ENCODE results near the gene TMEM132D. TPM values are rescaled to one million over a fixed set of nuclear protein-coding genes. Genes with fewer than 3 reads are reported as not detected.

The TMEM132D gene
- total RNA-seq, 2 experiments from 2014 or later, result not detected

DNA sequence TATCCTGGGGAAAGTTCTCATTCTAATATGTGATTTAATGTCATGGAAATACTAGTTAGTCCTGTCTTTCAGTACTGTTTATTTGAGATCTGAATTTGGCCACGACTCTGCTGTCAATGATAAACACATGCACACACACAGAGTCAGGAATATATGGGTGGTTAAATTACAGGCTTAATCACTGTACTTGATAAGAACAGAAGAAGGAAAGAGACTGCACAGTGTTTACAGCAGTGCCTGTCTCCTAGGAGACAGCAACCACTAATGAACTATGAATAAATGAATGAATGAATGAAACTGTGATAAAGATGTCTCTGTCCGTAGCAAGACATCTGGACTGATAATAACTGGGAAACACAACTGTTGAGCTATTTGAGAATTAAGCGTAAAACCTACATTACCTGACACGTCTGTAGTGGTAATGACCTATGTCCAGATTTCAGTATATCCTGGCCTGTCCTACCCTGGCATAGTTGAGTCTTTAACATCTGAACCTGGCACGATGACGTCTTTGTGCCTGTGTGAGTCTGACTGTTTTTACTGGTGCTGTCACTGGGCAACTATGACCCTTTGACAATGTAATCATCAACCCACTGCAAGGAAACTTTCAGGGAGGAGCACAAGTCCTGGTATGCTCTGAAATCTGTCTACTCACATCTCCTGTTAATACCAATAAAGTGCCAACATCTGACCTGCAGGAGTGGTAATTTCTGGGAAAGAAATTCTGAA is 524.6 kb downstream of the TMEM132D start:
- Histone ChIP-seq H2AFZ (ENCODE audit: low read length) (no peak overlapping the region), H3K4me1 (ENCODE audit: insufficient read depth, low read length, poor library complexity, severe bottlenecking) (no peaks in the 10 kb centered on the region), H3K79me2 (ENCODE audit: insufficient read depth, low read depth, low read length) (no peaks in the 10 kb centered on the region), H3K4me3 (ENCODE audit: low read depth, low read length, poor library complexity, severe bottlenecking) (no peak overlapping the region), H3K4me2 (ENCODE audit: low read length) (no peak overlapping the region), H3K27ac (ENCODE audit: low read depth, low read length, poor library complexity, severe bottlenecking) (no peak overlapping the region), H3K9me2 (ENCODE audit: insufficient read depth, low read length) (no peaks in the 10 kb centered on the region), H4K20me1 (ENCODE audit: insufficient read depth, low read length) (no peaks in the 10 kb centered on the region), H3K36me3 (ENCODE audit: insufficient read depth, low read length) (no peaks in the 10 kb centered on the region), H3K9me3 (ENCODE audit: low read length) (no peaks in the 10 kb centered on the region)
- no peak for DNase-seq (ENCODE audit: low spot score)
- CTCF ChIA-PET (ENCODE audit: unreplicated experiment), result no interaction called here
- TF ChIP-seq, protein P1, sequence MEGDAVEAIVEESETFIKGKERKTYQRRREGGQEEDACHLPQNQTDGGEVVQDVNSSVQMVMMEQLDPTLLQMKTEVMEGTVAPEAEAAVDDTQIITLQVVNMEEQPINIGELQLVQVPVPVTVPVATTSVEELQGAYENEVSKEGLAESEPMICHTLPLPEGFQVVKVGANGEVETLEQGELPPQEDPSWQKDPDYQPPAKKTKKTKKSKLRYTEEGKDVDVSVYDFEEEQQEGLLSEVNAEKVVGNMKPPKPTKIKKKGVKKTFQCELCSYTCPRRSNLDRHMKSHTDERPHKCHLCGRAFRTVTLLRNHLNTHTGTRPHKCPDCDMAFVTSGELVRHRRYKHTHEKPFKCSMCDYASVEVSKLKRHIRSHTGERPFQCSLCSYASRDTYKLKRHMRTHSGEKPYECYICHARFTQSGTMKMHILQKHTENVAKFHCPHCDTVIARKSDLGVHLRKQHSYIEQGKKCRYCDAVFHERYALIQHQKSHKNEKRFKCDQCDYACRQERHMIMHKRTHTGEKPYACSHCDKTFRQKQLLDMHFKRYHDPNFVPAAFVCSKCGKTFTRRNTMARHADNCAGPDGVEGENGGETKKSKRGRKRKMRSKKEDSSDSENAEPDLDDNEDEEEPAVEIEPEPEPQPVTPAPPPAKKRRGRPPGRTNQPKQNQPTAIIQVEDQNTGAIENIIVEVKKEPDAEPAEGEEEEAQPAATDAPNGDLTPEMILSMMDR (conservative IDR thresholded peaks at IDR 0.05; ENCODE audit: low read length), result no peak
- no peak for TF ChIP-seq EZH2phosphoT487 (IDR thresholded peaks at IDR 0.05; ENCODE audit: borderline replicate concordance, low read depth, low read length)
- intact Hi-C loops (cut with micrococcal nuclease; ENCODE audit: unreplicated experiment), result no loop called here
- BruUV-seq (replicated peaks), result no TSS peak
- POLR2A ChIA-PET, result no interaction called here

DNA sequence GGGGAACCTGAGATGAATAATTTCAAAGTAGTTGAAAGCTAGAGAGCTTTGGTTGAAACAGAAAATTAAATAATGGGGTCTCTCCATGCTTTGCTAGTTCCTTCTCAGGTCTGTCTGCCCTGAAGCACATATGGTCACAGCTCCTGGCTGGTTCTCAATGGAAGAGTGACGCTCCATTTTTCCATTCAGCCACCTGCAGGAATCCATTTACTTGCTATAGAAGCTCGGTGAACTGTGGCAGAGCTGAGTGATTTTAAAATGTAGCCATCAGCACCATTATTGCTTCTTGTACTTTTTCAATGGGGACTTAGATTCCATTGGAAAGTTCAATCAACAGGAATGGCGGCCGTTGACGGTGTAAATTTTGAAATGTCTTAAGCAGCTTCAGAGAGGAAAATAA is 525.3 kb downstream of the TMEM132D start:
- no TSS peak for BruUV-seq (replicated peaks)
- H3K36me3 ChIP-seq (ENCODE audit: insufficient read depth, low read length), result no peaks in the 10 kb centered on the region
- H3K9me3 ChIP-seq (ENCODE audit: low read length), result no peaks in the 10 kb centered on the region
- no peaks in the 10 kb centered on the region for H3K9me2 ChIP-seq (ENCODE audit: insufficient read depth, low read length)
- H3K4me1 ChIP-seq (ENCODE audit: insufficient read depth, low read length, poor library complexity, severe bottlenecking), result no peaks in the 10 kb centered on the region
- no peaks in the 10 kb centered on the region for H3K79me2 ChIP-seq (ENCODE audit: insufficient read depth, low read depth, low read length)
- H3K4me3 ChIP-seq (ENCODE audit: low read depth, low read length, poor library complexity, severe bottlenecking), result no peak overlapping the region
- no peak for DNase-seq (ENCODE audit: low spot score)
- H3K4me2 ChIP-seq (ENCODE audit: low read length), result no peak overlapping the region
- intact Hi-C loops (cut with micrococcal nuclease; ENCODE audit: unreplicated experiment), result no loop called here
- TF ChIP-seq, protein P1 (conservative IDR thresholded peaks at IDR 0.05; ENCODE audit: low read length), result no peak
- TF ChIP-seq EZH2phosphoT487 (IDR thresholded peaks at IDR 0.05; ENCODE audit: borderline replicate concordance, low read depth, low read length), result no peak
- ChIA-PET POLR2A (no interaction called here), CTCF (ENCODE audit: unreplicated experiment) (no interaction called here)
- H3K27ac ChIP-seq (ENCODE audit: low read depth, low read length, poor library complexity, severe bottlenecking), result no peak overlapping the region
- H2AFZ ChIP-seq (ENCODE audit: low read length), result no peak overlapping the region
- no peaks in the 10 kb centered on the region for H4K20me1 ChIP-seq (ENCODE audit: insufficient read depth, low read length)

- CTCF ChIA-PET (ENCODE audit: unreplicated experiment), result no interaction called here
- Histone ChIP-seq H3K79me2 (ENCODE audit: insufficient read depth, low read depth, low read length) (no peaks in the 10 kb centered on the region), H3K36me3 (ENCODE audit: insufficient read depth, low read length) (no peaks in the 10 kb centered on the region), H3K4me1 (ENCODE audit: insufficient read depth, low read length, poor library complexity, severe bottlenecking) (no peaks in the 10 kb centered on the region), H3K4me3 (ENCODE audit: low read depth, low read length, poor library complexity, severe bottlenecking) (no peak overlapping the region), H2AFZ (ENCODE audit: low read length) (no peak overlapping the region), H3K9me2 (ENCODE audit: insufficient read depth, low read length) (no peaks in the 10 kb centered on the region), H3K9me3 (ENCODE audit: low read length) (no peaks in the 10 kb centered on the region), H3K4me2 (ENCODE audit: low read length) (no peak overlapping the region), H4K20me1 (ENCODE audit: insufficient read depth, low read length) (no peaks in the 10 kb centered on the region), H3K27ac (ENCODE audit: low read depth, low read length, poor library complexity, severe bottlenecking) (no peak overlapping the region)
- no peak for DNase-seq (ENCODE audit: low spot score)
- TF ChIP-seq, protein P1 (conservative IDR thresholded peaks at IDR 0.05; ENCODE audit: low read length), result no peak
- TF ChIP-seq EZH2phosphoT487 (IDR thresholded peaks at IDR 0.05; ENCODE audit: borderline replicate concordance, low read depth, low read length), result no peak
- POLR2A ChIA-PET, result no interaction called here
- intact Hi-C loops (cut with micrococcal nuclease; ENCODE audit: unreplicated experiment), result no loop called here
- no TSS peak for BruUV-seq (replicated peaks)
Observed at GRCh38 chr12:129373746-129374145, 530.1 kb downstream of the TMEM132D start.

Data from OCI-LY7 (cell line).